Liver (tissue), 9 donors: ENCODE results near the gene FAIM2. TPM values are rescaled to one million over a fixed set of nuclear protein-coding genes. Genes with fewer than 3 reads are reported as not detected.

ENCODE experiments used
- DNase-seq: peaks from one replicate; pipeline ENCODE4 v3.0.0-alpha.2; 2017; ENCODE audit warnings: low spot score
- H3K27ac ChIP-seq, 2 donors: one replicate each; pipeline ENCODE4 v1.7.0; 2013; ENCODE audit warnings: inconsistent platforms in 2 of 2, low read length in 2 of 2, control low read depth in 1 of 2, low read depth in 1 of 2, mild to moderate bottlenecking in 1 of 2
- H3K27me3 ChIP-seq, 4 donors: one replicate each; pipeline versions ENCODE4 v1.6.1 to v1.7.0; 2013; ENCODE audit warnings: low read length in 3 of 4, inconsistent platforms in 1 of 4, mild to moderate bottlenecking in 1 of 4, moderate library complexity in 1 of 4; ENCODE audit not compliant: control insufficient read depth in 4 of 4, insufficient read depth in 4 of 4
- H3K36me3 ChIP-seq, 4 donors: one replicate each; pipeline versions ENCODE4 v1.6.1 to v1.7.0; 2013; ENCODE audit warnings: low read length in 3 of 4, mild to moderate bottlenecking in 3 of 4, low read depth in 1 of 4, moderate library complexity in 1 of 4; ENCODE audit not compliant: control insufficient read depth in 4 of 4, insufficient read depth in 3 of 4
- H3K4me1 ChIP-seq, 4 donors: one replicate each; pipeline versions ENCODE4 v1.6.1 to v1.7.0; 2013; ENCODE audit warnings: low read length in 3 of 4, mild to moderate bottlenecking in 3 of 4, moderate library complexity in 1 of 4; ENCODE audit not compliant: control insufficient read depth in 4 of 4, insufficient read depth in 4 of 4
- H3K4me3 ChIP-seq, 3 donors: one replicate each; pipeline versions ENCODE4 v1.6.1 to v1.7.0; 2013; ENCODE audit warnings: low read length in 3 of 3, control low read depth in 1 of 3, low read depth in 1 of 3, mild to moderate bottlenecking in 1 of 3
- H3K9ac ChIP-seq, 2 donors: one replicate each; pipeline ENCODE4 v1.7.0; 2013; ENCODE audit warnings: low read length in 2 of 2, mild to moderate bottlenecking in 2 of 2, moderate library complexity in 2 of 2, control low read depth in 1 of 2, low read depth in 1 of 2
- H3K9me3 ChIP-seq, 4 donors: one replicate each; pipeline versions ENCODE4 v1.6.1 to v1.7.0; 2013; ENCODE audit warnings: low read length in 3 of 4; ENCODE audit not compliant: control insufficient read depth in 4 of 4
- ATF3 ChIP-seq: IDR thresholded peaks from 2 replicates; pipeline ENCODE4 v1.6.1; 2016; ENCODE audit warnings: antibody characterized with exemption
- CTCF ChIP-seq: fragments of 150-350 bp; IDR thresholded peaks from 2 replicates; pipeline ENCODE4 v1.5.1; 2017; ENCODE audit warnings: improper control_type of control experiment, low read depth, low read length; ENCODE audit not compliant: missing input control
- EGR1 ChIP-seq, 2 donors: IDR thresholded peaks; 2 replicates each; pipeline ENCODE4 v1.6.1; 2016 to 2018; ENCODE audit warnings: antibody characterized with exemption in 2 of 2, low read depth in 2 of 2
- FOXA1 ChIP-seq: IDR thresholded peaks from 2 replicates; pipeline ENCODE4 v1.6.1; 2016; ENCODE audit warnings: antibody characterized with exemption
- FOXA2 ChIP-seq: IDR thresholded peaks from 2 replicates; pipeline ENCODE4 v1.6.1; 2016; ENCODE audit warnings: antibody characterized with exemption
- GABPA ChIP-seq, 2 donors: IDR thresholded peaks in 1 of 2; conservative IDR thresholded peaks in 1 of 2; 2 replicates each; pipeline ENCODE4 v1.6.1; 2016; ENCODE audit warnings: antibody characterized with exemption in 2 of 2, mild to moderate bottlenecking in 1 of 2, moderate library complexity in 1 of 2
- HNF4A ChIP-seq, 2 donors: conservative IDR thresholded peaks; 2 replicates each; pipeline ENCODE4 v1.6.1; 2016; ENCODE audit warnings: antibody characterized with exemption in 2 of 2, mild to moderate bottlenecking in 2 of 2
- HNF4G ChIP-seq: IDR thresholded peaks from 2 replicates; pipeline ENCODE4 v1.6.1; 2016; ENCODE audit warnings: antibody characterized with exemption
- NR2F2 ChIP-seq: IDR thresholded peaks from 2 replicates; pipeline ENCODE4 v1.6.1; 2016; ENCODE audit warnings: antibody characterized with exemption
- RAD21 ChIP-seq, 2 donors: IDR thresholded peaks; 2 replicates each; pipeline ENCODE4 v1.6.1; 2016; ENCODE audit warnings: antibody characterized with exemption in 2 of 2, mild to moderate bottlenecking in 2 of 2
- REST ChIP-seq: IDR thresholded peaks from 2 replicates; pipeline ENCODE4 v1.6.1; 2016; ENCODE audit warnings: antibody characterized with exemption, mild to moderate bottlenecking
- RXRA ChIP-seq, 2 donors: IDR thresholded peaks; 2 replicates each; pipeline ENCODE4 v1.6.1; 2017 to 2018; ENCODE audit warnings: antibody characterized with exemption in 2 of 2, mild to moderate bottlenecking in 1 of 2
- SP1 ChIP-seq: IDR thresholded peaks from 2 replicates; pipeline ENCODE4 v1.6.1; 2018; ENCODE audit warnings: antibody characterized with exemption, mild to moderate bottlenecking
- TAF1 ChIP-seq: conservative IDR thresholded peaks from 2 replicates; pipeline ENCODE4 v1.6.1; 2016; ENCODE audit warnings: antibody characterized with exemption, mild to moderate bottlenecking
- YY1 ChIP-seq: IDR thresholded peaks from 2 replicates; pipeline ENCODE4 v1.6.1; 2016; ENCODE audit warnings: antibody characterized with exemption, mild to moderate bottlenecking
- ZBTB33 ChIP-seq: IDR thresholded peaks from 2 replicates; pipeline ENCODE4 v1.6.1; 2016; ENCODE audit warnings: antibody characterized with exemption
- whole genome bisulfite sequencing: extraction: QIAGEN DNeasy Blood & Tissue Kit; methylation state at CpG from one replicate; pipeline ENCODE4 v1.1.7; 2013; 5-methylcytosine and 5-hydroxymethylcytosine counted together
- polyA plus RNA-seq, 2 donors: library from polyadenylated mRNA; stranded (reverse) in 1 of 2; unstranded in 1 of 2; fragments of 200-250 nt in 1 of 2; fragments of >200 nt in 1 of 2; fragmentation: Nextera tagmentation in 1 of 2; extraction: Ambion mirVana in 1 of 2; gene quantifications; one replicate each; pipeline versions ENCODE4 v1.2.1 to v1.2.3, GENCODE V29; 2013 to 2015
- total RNA-seq, 2 donors: library from RNA; depleted of rRNA; stranded (reverse); fragments of >200 nt; gene quantifications; one replicate each; pipeline ENCODE4 v1.2.3, GENCODE V29; 2014
- TF ChIP-seq, protein P1 (sequence below): IDR thresholded peaks from 2 replicates; pipeline ENCODE4 v1.6.1; 2016; ENCODE audit warnings: antibody characterized with exemption
- donor health status: healthy.
- donor health status: healthy.
- donor health status: healthy.
- donor health status: healthy.
- donor health status: healthy.

The FAIM2 gene
- total and polyA plus RNA-seq, 4 donors, result 0.06 to 0.23 TPM; not detected in 2

DNA sequence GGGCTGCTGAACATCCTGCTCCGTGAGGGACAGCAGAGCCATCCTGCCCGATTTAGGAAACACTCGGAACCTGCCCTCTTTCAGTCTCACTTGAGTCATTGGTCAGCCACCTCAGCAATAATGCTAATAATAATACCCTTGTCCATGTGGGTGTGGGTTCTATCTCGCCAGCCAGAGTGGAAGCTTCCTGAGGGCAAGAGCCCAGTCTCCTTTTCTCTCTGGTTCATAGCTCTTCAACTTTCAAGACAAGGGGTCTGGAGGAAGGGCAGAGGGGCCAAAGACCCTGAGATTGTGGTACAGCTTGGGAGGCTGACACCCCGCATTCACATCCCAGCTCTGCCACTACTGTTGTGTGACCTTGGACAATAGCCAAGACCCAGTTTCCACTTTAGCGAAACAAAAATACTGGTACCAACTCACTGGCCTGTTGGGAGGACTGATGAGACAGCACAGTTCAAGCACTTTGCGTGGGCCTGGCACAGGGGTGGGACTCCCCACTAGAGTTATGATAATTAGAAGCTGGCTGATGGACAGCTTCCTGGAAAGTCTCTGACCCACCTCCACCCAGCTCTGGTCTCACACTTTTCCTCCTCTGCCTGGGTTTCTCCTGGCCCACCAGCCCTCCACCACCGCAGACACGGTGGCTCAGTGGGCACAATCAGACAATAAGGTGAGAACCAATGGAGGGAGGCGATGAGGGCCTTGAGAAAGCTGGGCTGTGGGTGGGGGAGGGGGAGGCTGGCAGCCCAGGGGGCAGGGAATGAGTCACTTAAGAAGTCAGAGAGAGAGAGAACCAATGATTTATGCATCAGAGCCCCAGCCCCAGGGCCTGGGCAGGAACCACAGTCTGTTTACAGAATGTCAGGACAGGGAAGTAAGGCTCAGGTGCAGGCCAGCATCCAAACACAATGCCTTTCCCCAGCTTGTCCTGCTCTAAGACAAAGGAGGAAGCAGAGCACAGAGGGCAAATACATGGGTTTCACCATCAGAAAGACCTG is 9.6 kb downstream of the FAIM2 start:
- no peak for DNase-seq
- H3K9ac ChIP-seq, result no peak overlapping the region
- no peak overlapping the region for H3K27ac ChIP-seq
- H3K4me1 ChIP-seq, result no peaks in the 10 kb centered on the region
- H3K27me3 ChIP-seq, result no peaks in the 10 kb centered on the region
- no peak overlapping the region for H3K4me3 ChIP-seq
- 87% methylated on average over 10 of the region's 10 CpGs for WGBS
- TF ChIP-seq REST (no peak), CTCF (no peak), EGR1 (IDR thresholded peaks at IDR 0.05; ENCODE audit: low read depth in 2 of 2) (no peak), HNF4G (no peak), RXRA (IDR thresholded peaks at IDR 0.05) (no peak), RAD21 (IDR thresholded peaks at IDR 0.05) (no peak), FOXA2 (no peak), ATF3 (no peak), FOXA1 (no peak)
- TF ChIP-seq, protein P1, sequence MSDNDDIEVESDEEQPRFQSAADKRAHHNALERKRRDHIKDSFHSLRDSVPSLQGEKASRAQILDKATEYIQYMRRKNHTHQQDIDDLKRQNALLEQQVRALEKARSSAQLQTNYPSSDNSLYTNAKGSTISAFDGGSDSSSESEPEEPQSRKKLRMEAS, result no peak
- no peaks in the 10 kb centered on the region for H3K9me3 ChIP-seq
- no peaks in the 10 kb centered on the region for H3K36me3 ChIP-seq

- DNase-seq, result no peak
- H3K27me3 ChIP-seq, result no peaks in the 10 kb centered on the region
- no peaks in the 10 kb centered on the region for H3K4me1 ChIP-seq
- no peaks in the 10 kb centered on the region for H3K9me3 ChIP-seq
- H3K4me3 ChIP-seq, result no peak overlapping the region
- no peaks in the 10 kb centered on the region for H3K36me3 ChIP-seq
- H3K27ac ChIP-seq, result no peak overlapping the region
- 48% methylated on average over 3 of the region's 3 CpGs for WGBS
- H3K9ac ChIP-seq, result no peak overlapping the region
- no peak for TF ChIP-seq RAD21 (IDR thresholded peaks at IDR 0.05)
- TF ChIP-seq CTCF, result no peak
- TF ChIP-seq GABPA (IDR thresholded peaks at IDR 0.05 in 1 of 2, conservative IDR thresholded peaks at IDR 0.05 in 1 of 2), result no peak
- TF ChIP-seq TAF1, result no peak
- no peak for TF ChIP-seq ZBTB33
- no peak for TF ChIP-seq SP1
- TF ChIP-seq FOXA2, result no peak
- TF ChIP-seq HNF4A (conservative IDR thresholded peaks at IDR 0.05), result no peak
- TF ChIP-seq HNF4G, result no peak
- TF ChIP-seq RXRA (IDR thresholded peaks at IDR 0.05), result no peak
- no peak for TF ChIP-seq NR2F2
- no peak for TF ChIP-seq YY1
Measured at GRCh38 chr12:49892732-49893317, 10.9 kb downstream of the FAIM2 start.
